Suprapubic skin (tissue), 4 donors: ENCODE measurements around the gene CALML3.

Experiments
- CTCF ChIP-seq, 2 donors: fragments of 200-600 bp in 1 of 2; fragments of 450-650 bp in 1 of 2; sonication (generic) in 1 of 2; IDR thresholded peaks; one replicate each; pipeline ENCODE4 v1.5.1; 2016 to 2019; ENCODE audit warnings: antibody characterized with exemption in 2 of 2, mild to moderate bottlenecking in 1 of 2, moderate library complexity in 1 of 2
- EP300 ChIP-seq: sonication (generic); formaldehyde crosslinking; IDR thresholded peaks from one replicate; pipeline ENCODE4 v1.6.1; 2017; ENCODE audit warnings: antibody characterized with exemption
- POLR2A ChIP-seq, 2 donors: fragments of 450-650 bp; IDR thresholded peaks; one replicate each; pipeline ENCODE4 v1.6.1; 2017; ENCODE audit warnings: antibody characterized with exemption in 2 of 2, mild to moderate bottlenecking in 2 of 2, moderate library complexity in 2 of 2
- POLR2AphosphoS5 ChIP-seq, 3 donors: sonication (generic); formaldehyde crosslinking; IDR thresholded peaks; one replicate each; pipeline ENCODE4 v1.6.1; 2017; ENCODE audit warnings: antibody characterized with exemption in 3 of 3

GRCh38 chr10:5524641-5525560, at the start of gene CALML3:
- no peak for TF ChIP-seq EP300
- TF ChIP-seq CTCF (IDR thresholded peaks at IDR 0.05): no peak
- no peak for TF ChIP-seq POLR2AphosphoS5 (IDR thresholded peaks at IDR 0.05)
- no peak for TF ChIP-seq POLR2A (IDR thresholded peaks at IDR 0.05)
